Ishikawa (cell line): ENCODE measurements around the gene AHCYL1.

ENCODE experiments used
- CEBPB ChIP-seq: IDR thresholded peaks from 2 replicates; pipeline ENCODE4 v1.6.1; 2012
- EGR1 ChIP-seq: IDR thresholded peaks from 2 replicates; pipeline ENCODE4 v1.6.1; 2012
- EP300 ChIP-seq: IDR thresholded peaks from 2 replicates; pipeline ENCODE4 v1.6.1; 2012; ENCODE audit warnings: borderline replicate concordance
- MAX ChIP-seq: IDR thresholded peaks from 2 replicates; pipeline ENCODE4 v1.6.1; 2012
- RAD21 ChIP-seq: IDR thresholded peaks from 2 replicates; pipeline ENCODE4 v1.6.1; 2012; ENCODE audit warnings: low read depth
- REST ChIP-seq: IDR thresholded peaks from 2 replicates; pipeline ENCODE4 v1.6.1; 2012; ENCODE audit warnings: low read depth, mild to moderate bottlenecking
- TAF1 ChIP-seq: IDR thresholded peaks from 2 replicates; pipeline ENCODE4 v1.6.1; 2012; ENCODE audit warnings: low read depth, mild to moderate bottlenecking
- YY1 ChIP-seq: IDR thresholded peaks from 2 replicates; pipeline ENCODE4 v1.6.1; 2012; ENCODE audit warnings: low read depth
- ZBTB7A ChIP-seq: IDR thresholded peaks from 2 replicates; pipeline ENCODE4 v1.6.1; 2012; ENCODE audit warnings: low read depth

- no peak for TF ChIP-seq TAF1
- no peak for TF ChIP-seq MAX
- no peak for TF ChIP-seq YY1
- TF ChIP-seq REST, result no peak
- TF ChIP-seq CEBPB, result no peak
- no peak for TF ChIP-seq RAD21
- no peak for TF ChIP-seq EGR1
- TF ChIP-seq EP300, result no peak
- no peak for TF ChIP-seq ZBTB7A
Observed at GRCh38 chr1:109991400-109991925, 6.9 kb downstream of the AHCYL1 start.
